Type B pancreatic cell (in vitro differentiated cells): ENCODE results near the gene IL1RAPL2. TPM values are rescaled to one million over a fixed set of nuclear protein-coding genes. Genes with fewer than 3 reads are reported as not detected.

Source experiments
- DNase-seq: peaks from one replicate; pipeline ENCODE4 v3.0.0; 2021; ENCODE audit warnings: mixed read lengths; ENCODE audit not compliant: unreplicated experiment; ENCODE audit errors: extremely low spot score
- H3K27ac Mint-ChIP-seq: 2 replicates; pipeline ENCODE4 v1.8.0; 2021; ENCODE audit warnings: mild to moderate bottlenecking, mixed read lengths
- H3K27me3 Mint-ChIP-seq: 2 replicates; pipeline ENCODE4 v1.8.0; 2021; ENCODE audit warnings: mixed read lengths
- H3K36me3 Mint-ChIP-seq: 2 replicates; pipeline ENCODE4 v1.8.0; 2021; ENCODE audit warnings: mixed read lengths
- H3K4me1 Mint-ChIP-seq: one replicate; pipeline ENCODE4 v1.8.0; 2021; ENCODE audit warnings: mixed read lengths; ENCODE audit not compliant: unreplicated experiment
- H3K4me3 Mint-ChIP-seq: 2 replicates; pipeline ENCODE4 v1.8.0; 2021; ENCODE audit warnings: mild to moderate bottlenecking, mixed read lengths
- H3K9me3 Mint-ChIP-seq: 2 replicates; pipeline ENCODE4 v1.8.0; 2021; ENCODE audit warnings: mixed read lengths
- CTCF ChIP-seq: fragments of 200-600 bp; sonication (generic); conservative IDR thresholded peaks from 2 replicates; pipeline ENCODE4 v1.5.0; 2021; ENCODE audit warnings: antibody characterized with exemption, mild to moderate bottlenecking
- total RNA-seq: library from RNA; stranded (reverse); gene quantifications from 2 replicates; pipeline ENCODE4 v1.2.1, GENCODE V29; 2021; ENCODE audit warnings: low replicate concordance

Gene IL1RAPL2
- total RNA-seq, 1 donor from 2014 or later: 4.5 TPM

GRCh38 chrX:104621781-104622180 lies 55.8 kb downstream of the IL1RAPL2 start:
- Mint-ChIP-seq H3K4me3 (no peak overlapping the region), H3K9me3 (no peaks in the 10 kb centered on the region), H3K27me3 (no peaks in the 10 kb centered on the region), H3K27ac (no peak overlapping the region), H3K36me3 (no peaks in the 10 kb centered on the region), H3K4me1 (no peaks in the 10 kb centered on the region)
- TF ChIP-seq CTCF: no peak
- DNase-seq: no peak

- peaks cover 5% of the 10 kb centered on the region for H3K9me3 Mint-ChIP-seq
- no peaks in the 10 kb centered on the region for H3K4me1 Mint-ChIP-seq
- no peaks in the 10 kb centered on the region for H3K36me3 Mint-ChIP-seq
- no peaks in the 10 kb centered on the region for H3K27me3 Mint-ChIP-seq
- no peak for DNase-seq
- H3K4me3 Mint-ChIP-seq: no peak overlapping the region
- peak; percentile 13 for TF ChIP-seq CTCF
- H3K27ac Mint-ChIP-seq: no peak overlapping the region
Observed at GRCh38 chrX:104641176-104641575, 75.2 kb downstream of the IL1RAPL2 start.

GRCh38 chrX:104647084-104647483 lies 81.1 kb downstream of the IL1RAPL2 start:
- Mint-ChIP-seq H3K36me3 (no peaks in the 10 kb centered on the region), H3K27ac (no peak overlapping the region)

GRCh38 chrX:104659005-104659744 lies 93.2 kb downstream of the IL1RAPL2 start:
- no peak for TF ChIP-seq CTCF
- H3K4me3 Mint-ChIP-seq: no peak overlapping the region
- no peak for DNase-seq
- H3K36me3 Mint-ChIP-seq: peaks cover 4% of the 10 kb centered on the region
- H3K4me1 Mint-ChIP-seq: no peaks in the 10 kb centered on the region
- H3K9me3 Mint-ChIP-seq: no peaks in the 10 kb centered on the region
- H3K27ac Mint-ChIP-seq: peak overlapping the region; percentile 34
- no peaks in the 10 kb centered on the region for H3K27me3 Mint-ChIP-seq

More at GRCh38 chrX:104647084-104647483, 81.1 kb downstream of the IL1RAPL2 start:
- Mint-ChIP-seq H3K4me1 (no peaks in the 10 kb centered on the region), H3K9me3 (no peaks in the 10 kb centered on the region), H3K4me3 (no peak overlapping the region), H3K27me3 (no peaks in the 10 kb centered on the region)
- DNase-seq: no peak
- no peak for TF ChIP-seq CTCF

- Mint-ChIP-seq H3K4me3 (peak overlapping the region; percentile 56), H3K36me3 (peaks cover 4% of the 10 kb centered on the region), H3K27ac (peak overlapping the region; percentile 26), H3K9me3 (no peaks in the 10 kb centered on the region), H3K4me1 (no peaks in the 10 kb centered on the region), H3K27me3 (no peaks in the 10 kb centered on the region)
- DNase-seq: no peak
- TF ChIP-seq CTCF: no peak
Observed at GRCh38 chrX:104660092-104660491, 94.1 kb downstream of the IL1RAPL2 start.
